Kasumi-1 (cell line): Measurements from ENCODE around the gene C1R.

Experiments used
- DNase-seq, 2 experiments: peaks; one replicate each; lab custom pipeline; 2025; lab: John Stamatoyannopoulos, UW

The C1R gene

DNA sequence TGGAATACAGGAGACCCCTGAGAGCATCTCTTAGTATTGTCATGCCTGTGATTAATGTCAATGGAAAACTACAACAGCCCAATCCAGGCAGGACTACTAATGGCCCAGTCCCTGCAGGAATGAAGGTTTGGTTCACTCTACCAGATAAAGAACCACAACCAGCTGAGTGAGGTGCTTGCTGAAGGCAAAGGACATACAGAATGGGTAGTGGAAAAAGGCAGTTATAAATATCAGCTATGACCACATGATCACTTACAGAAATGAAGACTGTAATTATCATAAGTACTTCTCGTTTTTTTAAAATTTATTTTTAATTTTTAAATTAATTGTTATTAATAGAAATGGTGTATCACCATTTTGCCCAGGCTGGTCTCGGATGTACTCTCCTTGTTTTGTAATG lies 56.8 kb downstream of the C1R start:
- DNase-seq: no peak

DNA sequence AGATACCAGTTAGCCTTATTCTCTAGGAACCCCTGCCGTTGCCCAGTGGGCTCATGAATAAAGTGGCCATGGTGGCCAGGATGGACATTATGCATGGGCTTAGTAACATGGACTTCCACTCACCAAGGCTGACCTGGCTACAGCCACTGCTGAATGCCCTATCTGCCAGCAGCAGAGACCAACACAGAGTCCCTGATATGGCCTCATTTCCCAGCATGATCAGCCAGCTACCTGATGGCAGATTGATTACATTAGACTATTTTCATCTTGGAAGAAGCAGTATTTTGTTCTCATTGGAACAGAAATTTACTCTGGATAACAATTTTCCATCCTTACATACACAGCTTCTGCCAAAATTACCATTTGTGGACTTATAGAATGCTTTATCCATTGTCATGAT lies 57.8 kb downstream of the C1R start:
- DNase-seq: no peak

DNA sequence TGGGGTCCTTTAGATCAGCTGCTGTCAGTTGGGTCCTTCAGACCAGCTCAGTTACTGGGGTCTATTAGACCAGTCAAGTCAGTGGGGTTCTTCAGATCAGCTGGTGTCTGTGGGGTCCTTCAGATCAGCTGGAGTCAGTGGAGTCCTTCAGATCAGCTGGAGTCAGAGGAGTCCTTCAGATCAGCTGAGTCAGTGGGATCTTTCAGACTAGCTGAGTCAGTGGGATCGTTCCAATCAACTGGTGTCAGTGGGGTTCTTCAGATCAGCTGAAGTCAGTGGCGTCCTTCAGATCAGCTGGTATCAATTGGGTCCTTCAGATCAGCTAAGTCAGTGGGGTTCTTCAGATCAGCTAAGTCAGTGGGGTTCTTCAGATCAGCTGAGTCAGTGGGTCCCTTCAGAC lies 59.3 kb downstream of the C1R start:
- no peak for DNase-seq

DNA sequence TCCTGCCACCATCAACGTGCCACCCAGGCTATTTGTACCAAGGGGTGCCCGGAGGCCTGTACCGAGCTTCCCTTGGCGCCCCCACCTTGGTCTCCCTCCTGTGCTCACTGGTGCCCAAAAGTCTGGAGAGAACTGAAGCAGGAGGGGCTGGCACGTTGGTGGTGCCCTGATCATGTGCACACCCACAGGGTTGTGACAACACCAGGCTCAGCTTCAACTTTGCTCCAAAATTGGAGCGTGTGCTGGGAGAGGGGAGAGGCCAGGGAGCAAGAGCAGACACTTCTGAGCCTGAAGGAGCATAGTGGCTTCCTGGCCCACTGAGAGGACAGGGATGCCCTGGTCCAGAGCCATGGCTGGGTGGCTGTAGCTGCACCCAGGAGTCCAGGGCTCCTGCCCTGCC lies 60.9 kb downstream of the C1R start:
- no peak for DNase-seq
